H1 (cell line): ENCODE measurements around the gene DNAJC10. TPM values are rescaled to one million over a fixed set of nuclear protein-coding genes. Genes with fewer than 3 reads are reported as not detected.

Experiments
- CTCF ChIA-PET: fragments of 300-600 bp; sonication (Branson Sonifier 250); formaldehyde crosslinking; loops from one replicate; lab custom pipeline; 2021; ENCODE audit not compliant: partially characterized antibody; lab: Charles Lee
- POLR2A ChIA-PET: fragments of 300-600 bp; sonication (Branson Sonifier 250); formaldehyde crosslinking; loops from one replicate; lab custom pipeline; 2021; ENCODE audit warnings: inconsistent platforms; ENCODE audit not compliant: partially characterized antibody; lab: Charles Lee
- DNase-seq, 2 experiments: peaks; one replicate each; pipeline versions ENCODE4 v3.0.0 to v3.0.0-alpha.2; 2010 to 2022; ENCODE audit warnings: low spot score in 2 of 2, low read depth in 1 of 2, mixed read lengths in 1 of 2
- FAIRE-seq: peaks from 2 replicates; lab custom pipeline; 2011; peaks lifted over from hg19 to GRCh38; lab: Jason Lieb, UNC
- H2AFZ ChIP-seq: 2 replicates; pipeline ENCODE4 v1.8.1; 2012; ENCODE audit warnings: low read length, inconsistent platforms
- H2AK5ac ChIP-seq: 2 replicates; pipeline ENCODE4 v1.6.1; 2013; ENCODE audit warnings: low read depth, low read length
- H2BK120ac ChIP-seq: replicated peaks from 2 replicates; pipeline ENCODE3; 2013; ENCODE audit warnings: low read depth, low read length, inconsistent platforms
- H2BK12ac ChIP-seq: 2 replicates; pipeline ENCODE4 v1.6.1; 2013; ENCODE audit warnings: low read depth, low read length
- H2BK15ac ChIP-seq: 2 replicates; pipeline ENCODE4 v1.6.1; 2013; ENCODE audit warnings: low read length
- H2BK20ac ChIP-seq: 2 replicates; pipeline ENCODE4 v1.6.1; 2013; ENCODE audit warnings: low read length
- H2BK5ac ChIP-seq: 2 replicates; pipeline ENCODE4 v1.6.1; 2013; ENCODE audit warnings: low read depth, low read length
- H3K14ac ChIP-seq: 2 replicates; pipeline ENCODE4 v1.6.1; 2013; ENCODE audit warnings: inconsistent platforms; ENCODE audit not compliant: insufficient read length
- H3K18ac ChIP-seq: 2 replicates; pipeline ENCODE4 v1.6.1; 2013; ENCODE audit warnings: low read length; ENCODE audit errors: extremely low read depth
- H3K23ac ChIP-seq: 2 replicates; pipeline ENCODE4 v1.6.1; 2013; ENCODE audit warnings: inconsistent platforms; ENCODE audit not compliant: insufficient read length
- H3K23me2 ChIP-seq: 2 replicates; pipeline ENCODE4 v1.6.1; 2013; ENCODE audit warnings: low read depth, low read length
- H3K27ac ChIP-seq: 2 replicates; pipeline ENCODE4 v1.6.1; 2011; ENCODE audit warnings: low read depth, low read length, inconsistent platforms
- H3K27me3 ChIP-seq, 4 experiments: replicated peaks in 1 of 4; 1 replicate in 1 of 4; 2 replicates in 3 of 4; pipeline versions ENCODE4 v1.6.1 to v1.8.1; 2011 to 2013; ENCODE audit warnings: low read length in 3 of 4, mild to moderate bottlenecking in 3 of 4, inconsistent platforms in 2 of 4, mixed read lengths in 2 of 4, moderate library complexity in 1 of 4; ENCODE audit not compliant: control insufficient read depth in 3 of 4, insufficient read depth in 3 of 4; ENCODE audit errors: extremely low read depth in 1 of 4
- H3K36me3 ChIP-seq, 4 experiments: 2 replicates each; pipeline versions ENCODE4 v1.6.1 to v1.8.1; 2011 to 2013; ENCODE audit warnings: mild to moderate bottlenecking in 4 of 4, low read length in 3 of 4, moderate library complexity in 2 of 4, control low read depth in 1 of 4, inconsistent platforms in 1 of 4; ENCODE audit not compliant: insufficient read depth in 4 of 4, control insufficient read depth in 2 of 4
- H3K4ac ChIP-seq: replicated peaks from 2 replicates; pipeline ENCODE3; 2013; ENCODE audit warnings: low read length, low read depth, mixed read lengths, inconsistent platforms; ENCODE audit not compliant: insufficient read length
- H3K4me1 ChIP-seq, 4 experiments: replicated peaks in 1 of 4; 1 replicate in 1 of 4; 2 replicates in 3 of 4; pipeline versions ENCODE4 v1.6.1 to v1.8.1; 2011 to 2013; ENCODE audit warnings: low read length in 3 of 4, inconsistent platforms in 2 of 4, mixed read lengths in 1 of 4; ENCODE audit not compliant: insufficient read depth in 4 of 4, control insufficient read depth in 3 of 4
- H3K4me2 ChIP-seq, 2 experiments: 2 replicates each; pipeline versions ENCODE4 v1.6.1 to v1.8.1; 2011 to 2013; ENCODE audit warnings: low read depth in 2 of 2, low read length in 2 of 2, control low read depth in 1 of 2, inconsistent platforms in 1 of 2, mild to moderate bottlenecking in 1 of 2; ENCODE audit not compliant: insufficient read depth in 1 of 2
- H3K4me3 ChIP-seq, 4 experiments: fragments of 200-600, 300-600 bp in 1 of 4; sonication (generic), shearing (Covaris generic), sonication (Bioruptor Twin) in 1 of 4; 2 replicates each; pipeline versions ENCODE4 v1.5.1 to v1.8.1; 2011 to 2016; ENCODE audit warnings: low read length in 4 of 4, low read depth in 3 of 4, control low read depth in 2 of 4, inconsistent platforms in 2 of 4, mild to moderate bottlenecking in 2 of 4, mixed read lengths in 1 of 4, moderate library complexity in 1 of 4; ENCODE audit not compliant: insufficient read depth in 2 of 4; ENCODE audit errors: extremely low read depth in 1 of 4
- H3K56ac ChIP-seq: replicated peaks from 2 replicates; pipeline ENCODE3; 2013; ENCODE audit warnings: low read depth, mild to moderate bottlenecking, mixed read lengths, low read length, inconsistent platforms; ENCODE audit not compliant: insufficient read length
- H3K79me1 ChIP-seq: 2 replicates; pipeline ENCODE4 v1.6.1; 2013; ENCODE audit warnings: low read depth, low read length, control low read depth
- H3K79me2 ChIP-seq, 2 experiments: 2 replicates each; pipeline versions ENCODE4 v1.6.1 to v1.8.1; 2012 to 2013; ENCODE audit warnings: low read length in 2 of 2, mild to moderate bottlenecking in 2 of 2, inconsistent platforms in 1 of 2; ENCODE audit not compliant: insufficient read depth in 2 of 2, control insufficient read depth in 1 of 2
- H3K9ac ChIP-seq, 4 experiments: replicated peaks in 1 of 4; 1 replicate in 1 of 4; 2 replicates in 3 of 4; pipeline versions ENCODE4 v1.6.1 to v1.8.1; 2011 to 2013; ENCODE audit warnings: low read depth in 3 of 4, low read length in 3 of 4, control low read depth in 2 of 4, mild to moderate bottlenecking in 2 of 4, moderate library complexity in 2 of 4, inconsistent platforms in 1 of 4; ENCODE audit errors: extremely low read depth in 1 of 4
- H3K9me3 ChIP-seq, 2 experiments: 2 replicates each; pipeline versions ENCODE4 v1.6.1 to v1.8.1; 2012 to 2013; ENCODE audit warnings: mild to moderate bottlenecking in 2 of 2, moderate library complexity in 2 of 2, control low read depth in 1 of 2, inconsistent platforms in 1 of 2, low read depth in 1 of 2, low read length in 1 of 2, mixed read lengths in 1 of 2; ENCODE audit not compliant: insufficient read depth in 2 of 2
- H4K20me1 ChIP-seq, 2 experiments: replicated peaks in 1 of 2; 2 replicates each; pipeline versions ENCODE3 to v1.8.1; 2011 to 2013; ENCODE audit warnings: inconsistent platforms in 2 of 2, low read length in 2 of 2, mild to moderate bottlenecking in 1 of 2; ENCODE audit not compliant: insufficient read depth in 2 of 2, control insufficient read depth in 1 of 2
- H4K5ac ChIP-seq: 2 replicates; pipeline ENCODE4 v1.6.1; 2013; ENCODE audit warnings: low read length, low read depth, mixed read lengths, inconsistent platforms; ENCODE audit not compliant: insufficient read length
- H4K8ac ChIP-seq: 2 replicates; pipeline ENCODE4 v1.8.0; 2013; ENCODE audit warnings: mild to moderate bottlenecking, moderate library complexity, low read length, inconsistent platforms; ENCODE audit not compliant: insufficient read depth; ENCODE audit errors: extremely low read depth
- H4K91ac ChIP-seq: replicated peaks from 2 replicates; pipeline ENCODE3; 2013; ENCODE audit warnings: low read length, mixed read lengths, inconsistent platforms; ENCODE audit not compliant: insufficient read length
- EGR1 ChIP-seq: IDR thresholded peaks from 2 replicates; pipeline ENCODE4 v1.6.1; 2011; ENCODE audit warnings: low read depth, low read length, borderline replicate concordance
- HDAC2 ChIP-seq, 2 experiments: fragments of 300-600 bp in 1 of 2; sonication (generic) in 1 of 2; IDR thresholded peaks; 2 replicates each; pipeline ENCODE4 v1.6.1; 2011 to 2012; ENCODE audit warnings: low read depth in 2 of 2, low read length in 2 of 2, mild to moderate bottlenecking in 2 of 2, moderate library complexity in 2 of 2, borderline replicate concordance in 1 of 2, inconsistent platforms in 1 of 2
- POLR2AphosphoS5 ChIP-seq: IDR thresholded peaks from 2 replicates; pipeline ENCODE4 v1.6.1; 2011; ENCODE audit warnings: low read depth, low read length
- SIN3A ChIP-seq, 2 experiments: IDR thresholded peaks in 1 of 2; conservative IDR thresholded peaks in 1 of 2; 2 replicates each; pipeline ENCODE4 v1.6.1; 2011 to 2012; ENCODE audit warnings: low read length in 2 of 2, improper control_type of control experiment in 1 of 2, low read depth in 1 of 2, mild to moderate bottlenecking in 1 of 2
- TCF12 ChIP-seq: IDR thresholded peaks from 2 replicates; pipeline ENCODE4 v1.6.1; 2011; ENCODE audit warnings: low read depth, mild to moderate bottlenecking, low read length
- WGBS, 2 experiments: shearing (Covaris generic) in 1 of 2; methylation state at CpG; one replicate each; pipeline versions ENCODE4 v1.1.6 to v1.1.7; 2013 to 2015; ENCODE audit warnings: low lambda C conversion rate in 2 of 2, mixed read lengths in 2 of 2, inconsistent platforms in 1 of 2, low coverage in 1 of 2, missing lambda C conversion rate in 1 of 2; ENCODE audit not compliant: insufficient replicate concordance in 2 of 2, insufficient coverage in 1 of 2, insufficient read length in 1 of 2; ENCODE audit errors: extremely low coverage in 1 of 2, missing lambda C conversion rate in 1 of 2; 5-methylcytosine and 5-hydroxymethylcytosine counted together
- polyA plus RNA-seq, 7 experiments: library from polyadenylated mRNA; depleted of rRNA in 3 of 7; stranded (reverse) in 5 of 7; unstranded in 2 of 7; fragments of >200 nt in 5 of 7; fragments of 200-250 nt in 2 of 7; gene quantifications; 1 replicate in 5 of 7; 2 replicates in 1 of 7; 4 replicates in 1 of 7; pipeline versions ENCODE4 v1.2.1 to v1.2.3, GENCODE V29; 2011 to 2013; ENCODE audit warnings: missing spikeins in 2 of 7, mixed read lengths in 2 of 7
- total RNA-seq: library from RNA; stranded (reverse); fragmentation: NEBNext Ultra II Directional; extraction: Animal tissue kit (Norgen Biotek cat#: 25700); gene quantifications from 2 replicates; pipeline ENCODE4 v1.2.1, GENCODE V29; 2021

Gene DNAJC10
- total and polyA plus RNA-seq, 2 of the 8 experiments (the other 6 are each of a cell fraction or from before 2014, with no cell fraction given): 23.2 to 121 TPM

DNA sequence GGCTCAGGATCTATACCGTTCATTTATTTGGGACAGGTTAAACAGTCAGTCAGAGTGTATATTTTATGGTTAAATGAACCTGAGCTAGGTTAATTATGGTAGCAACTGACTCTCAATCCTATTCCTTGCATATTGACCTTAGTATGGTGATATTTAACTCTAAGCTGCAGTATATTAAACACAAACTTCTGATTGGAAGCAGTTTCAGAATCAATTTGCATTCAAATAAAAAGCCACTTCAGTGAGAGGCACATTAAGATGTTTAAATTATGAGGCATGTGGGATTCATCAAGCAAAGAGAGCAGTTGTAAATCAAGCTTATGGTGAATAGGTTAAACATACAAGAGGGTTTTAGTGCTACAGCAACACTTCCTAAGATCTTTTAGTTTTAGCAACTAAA, 110.0 kb downstream of the DNAJC10 start:
- Histone ChIP-seq H3K9me3 (no peaks in the 10 kb centered on the region), H3K56ac (no peak overlapping the region), H2BK120ac (no peak overlapping the region), H3K4me3 (no peak overlapping the region), H4K5ac (no peak overlapping the region), H3K4me1 (peaks cover 0 to 10% (median 0%) of the 10 kb centered on the region in 4 experiments; a peak in 1 of 7 replicates), H3K4me2 (no peak overlapping the region), H2BK20ac (no peak overlapping the region), H4K91ac (no peak overlapping the region), H3K79me2 (no peaks in the 10 kb centered on the region), H4K8ac (no peak overlapping the region), H3K14ac (no peak overlapping the region), H2AFZ (no peak overlapping the region), H3K4ac (no peak overlapping the region), H3K18ac (no peak overlapping the region), H3K36me3 (no peaks in the 10 kb centered on the region; a peak in 1 of 8 replicates), H3K9ac (no peak overlapping the region), H3K23me2 (no peaks in the 10 kb centered on the region), H2BK15ac (no peak overlapping the region), H2AK5ac (no peak overlapping the region), H4K20me1 (no peaks in the 10 kb centered on the region), H2BK5ac (no peak overlapping the region), H3K27ac (no peak overlapping the region), H2BK12ac (no peak overlapping the region), H3K23ac (no peak overlapping the region), H3K79me1 (no peaks in the 10 kb centered on the region), H3K27me3 (no peaks in the 10 kb centered on the region)
- no peak for DNase-seq
- CTCF ChIA-PET: interaction anchor here (0.5 to 2.2 kb wide), 14 partner anchors 10 to 1698 kb away, joined by 3 to 8 read pairs (median 3); no protein-coding TSS in a partner anchor
- 89% methylated on average over 1 of the region's 1 CpG; no CpG with 5 or more reads in 1 of the 2 experiments for WGBS, 2 experiments
- TF ChIP-seq TCF12 (no peak), EGR1 (no peak), SIN3A (conservative IDR thresholded peaks at IDR 0.05 in 1 of 2, IDR thresholded peaks at IDR 0.05 in 1 of 2; ENCODE audit: low read depth in 1 of 2, low read length in 2 of 2) (no peak), POLR2AphosphoS5 (no peak), HDAC2 (IDR thresholded peaks at IDR 0.05; ENCODE audit: borderline replicate concordance in 1 of 2, low read depth in 2 of 2, low read length in 2 of 2) (no peak)
- POLR2A ChIA-PET: interaction anchor here (1.5 kb wide), 1 partner anchor 10 kb away, joined by 3 read pairs; no protein-coding TSS in a partner anchor
- FAIRE-seq: no peak
